ENCODE measurements around the gene PSMG2.
A peak's percentile ranks its signal among the peaks of the same experiment; 100 is the strongest.

PSMG2 gene, protein sequence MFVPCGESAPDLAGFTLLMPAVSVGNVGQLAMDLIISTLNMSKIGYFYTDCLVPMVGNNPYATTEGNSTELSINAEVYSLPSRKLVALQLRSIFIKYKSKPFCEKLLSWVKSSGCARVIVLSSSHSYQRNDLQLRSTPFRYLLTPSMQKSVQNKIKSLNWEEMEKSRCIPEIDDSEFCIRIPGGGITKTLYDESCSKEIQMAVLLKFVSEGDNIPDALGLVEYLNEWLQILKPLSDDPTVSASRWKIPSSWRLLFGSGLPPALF

DNA sequence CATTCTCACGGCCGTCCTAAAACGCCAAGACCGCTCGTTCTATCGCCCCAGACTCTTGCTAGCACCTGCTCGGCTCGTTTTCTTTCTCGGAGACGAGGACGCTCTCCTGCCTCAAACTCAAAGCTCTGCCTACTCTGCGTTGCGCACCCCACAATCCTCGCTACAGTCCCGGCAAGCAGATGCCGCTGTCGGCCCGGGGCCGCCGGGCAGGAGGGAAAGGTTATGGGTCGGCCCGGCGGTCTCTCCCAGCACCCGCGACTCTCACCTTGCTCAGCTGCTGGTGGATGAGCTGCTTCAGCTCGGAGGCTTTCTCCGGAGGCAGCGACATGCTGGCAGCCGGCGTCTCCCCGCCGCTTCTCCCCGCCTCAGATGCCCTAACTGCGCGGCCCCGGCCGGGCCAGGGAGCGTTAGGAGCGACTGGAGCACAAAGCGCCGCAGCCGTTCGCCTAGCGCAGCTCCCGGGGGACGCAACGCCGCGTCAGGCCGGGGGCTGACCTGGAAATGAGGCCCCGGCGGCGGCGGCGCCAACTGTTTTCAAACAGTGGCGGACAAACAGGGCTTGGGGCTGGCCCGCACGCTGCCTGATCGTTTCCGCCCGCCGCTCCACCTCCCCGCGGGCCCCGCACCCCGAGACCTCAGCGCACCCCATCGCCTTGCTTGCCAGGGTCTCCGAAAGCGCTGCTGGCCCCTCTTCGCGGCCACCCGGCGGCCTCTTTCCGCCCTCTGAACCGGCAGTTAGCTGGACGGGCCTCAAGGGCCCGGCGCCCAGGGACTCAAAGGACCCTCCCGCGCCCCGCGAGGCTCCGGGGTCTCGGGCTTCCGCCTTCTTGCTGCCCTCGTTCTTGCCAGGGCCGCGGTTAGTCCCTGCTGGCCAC is at the start of gene PSMG2, which contains the start of gene CEP76:
TSS of gene PSMG2 (plus strand) at position 822 of the 875 bp plus-strand sequence. CDS start 66 bp downstream, outside the sequence.
TSS of gene CEP76 (minus strand) at position 503 of the 875 bp plus-strand sequence. CDS start at position 328, 175 bp downstream.
- peak; percentile 95 for DNase-seq

DNA sequence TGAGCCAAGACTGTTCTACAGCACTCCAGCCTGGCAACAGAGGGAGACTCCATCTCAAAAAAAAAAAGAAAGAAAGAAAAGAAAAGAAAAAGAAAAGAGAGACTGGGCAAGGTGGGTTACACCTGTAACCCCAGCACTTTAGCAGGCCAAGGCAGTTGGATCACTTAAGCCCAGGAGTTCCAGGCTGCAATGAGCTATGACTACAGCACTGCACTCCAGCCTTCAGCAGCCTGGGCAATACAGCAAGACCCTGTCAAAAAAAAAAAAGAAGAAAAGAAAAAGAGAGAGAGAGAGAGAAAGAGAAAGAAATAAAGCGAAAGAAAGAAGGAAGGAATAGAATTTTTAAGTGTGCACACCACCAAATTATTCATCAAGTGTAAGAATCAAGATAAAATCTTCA is 47.9 kb upstream of the PSMG2 start:
- no peak for DNase-seq

DNA sequence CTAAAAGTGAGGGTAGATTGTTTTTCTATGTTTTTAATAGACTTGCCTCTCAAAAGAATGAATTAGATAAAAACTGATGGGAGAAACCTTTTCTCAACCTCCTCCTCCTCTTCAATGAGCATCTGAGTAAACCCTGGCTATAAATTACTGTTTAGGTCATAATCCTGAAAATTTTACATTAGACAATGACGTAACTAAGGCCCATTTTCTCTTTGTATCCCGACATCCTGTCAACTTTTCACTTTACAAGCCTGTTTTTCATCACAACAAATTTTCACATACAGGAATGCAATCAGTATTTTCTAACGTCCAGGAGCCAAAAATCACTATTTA is 46.3 kb upstream of the PSMG2 start:
- DNase-seq = no peak

DNA sequence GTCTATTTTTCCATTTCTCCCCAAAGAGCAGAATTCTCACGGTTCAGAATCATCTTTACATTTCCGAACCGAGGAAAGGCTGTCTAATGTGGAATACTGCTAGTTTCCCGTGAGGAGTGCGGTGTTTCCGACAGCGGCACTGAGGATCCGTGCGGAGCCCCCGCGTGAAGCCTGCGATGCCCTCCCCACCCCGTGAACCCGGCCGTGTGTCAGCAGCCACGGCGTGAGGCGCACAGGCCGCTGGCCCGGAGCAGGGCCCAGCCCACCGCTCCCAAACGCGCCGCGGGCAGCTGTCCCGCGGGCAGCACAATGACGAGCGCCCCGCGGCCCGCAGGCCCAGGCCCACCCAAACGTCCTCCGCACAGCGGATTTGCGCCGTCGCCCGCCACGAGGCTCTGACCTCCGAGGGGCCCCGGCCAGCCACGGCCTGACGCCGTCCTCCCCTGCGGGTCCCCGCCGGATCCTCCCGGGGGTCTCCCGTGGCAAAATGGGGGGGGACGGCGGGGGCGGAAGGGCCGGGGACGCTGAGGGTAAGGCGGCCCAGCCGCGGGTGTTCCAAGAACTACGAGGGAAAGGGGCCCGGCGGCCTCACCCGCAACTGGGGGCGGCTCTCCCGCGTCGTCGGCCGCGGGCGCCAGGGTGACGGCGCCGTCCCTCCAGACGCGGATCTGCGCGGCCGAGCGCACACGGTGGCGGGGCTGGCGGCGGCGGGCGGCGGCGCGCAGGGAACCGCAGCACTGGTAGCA is 45.7 kb upstream of the PSMG2 start:
- DNase-seq = peak; percentile 61

DNA sequence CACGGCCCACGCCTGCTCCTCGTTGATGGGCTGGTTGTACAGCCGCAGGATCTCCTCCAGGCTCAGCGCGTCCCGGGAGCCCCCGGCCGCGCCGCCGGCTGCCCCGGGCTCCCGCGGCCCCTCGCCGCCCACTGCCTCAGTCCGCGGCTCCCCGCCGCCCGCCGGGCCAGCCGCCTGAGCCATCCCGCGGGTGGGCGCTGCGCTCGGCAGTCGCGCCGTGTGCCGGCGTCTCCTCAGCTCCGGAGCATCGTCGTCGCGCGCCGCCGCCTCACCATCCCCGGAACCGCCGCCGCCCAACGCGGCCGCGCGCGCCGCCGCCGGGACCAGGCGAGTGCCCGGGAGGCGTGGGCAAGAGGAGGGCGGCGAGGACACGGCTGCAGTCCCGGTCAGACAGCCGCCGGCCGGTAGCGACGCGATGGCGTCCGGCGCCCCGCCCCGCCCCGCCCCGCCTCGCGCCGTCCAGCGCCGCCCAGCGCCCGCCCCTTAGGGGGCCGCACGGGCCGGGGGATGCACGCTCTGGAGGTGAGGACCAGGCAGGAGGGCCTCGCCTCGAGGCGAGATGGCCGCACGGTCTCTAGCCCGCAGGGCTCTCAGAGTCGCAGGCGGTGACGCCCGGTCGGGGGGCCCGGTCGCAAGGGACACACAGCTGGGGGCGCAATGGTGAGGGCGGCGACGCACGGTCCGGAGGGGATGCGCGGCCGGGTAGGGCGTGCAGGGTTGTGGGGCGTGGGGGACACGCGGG is 45.0 kb upstream of the PSMG2 start, which contains the start of gene SPIRE1:
TSS of gene SPIRE1 (minus strand) at position 424 of the 742 bp plus-strand sequence. CDS start at position 183, 241 bp downstream.
- DNase-seq = peak; percentile 74

DNA sequence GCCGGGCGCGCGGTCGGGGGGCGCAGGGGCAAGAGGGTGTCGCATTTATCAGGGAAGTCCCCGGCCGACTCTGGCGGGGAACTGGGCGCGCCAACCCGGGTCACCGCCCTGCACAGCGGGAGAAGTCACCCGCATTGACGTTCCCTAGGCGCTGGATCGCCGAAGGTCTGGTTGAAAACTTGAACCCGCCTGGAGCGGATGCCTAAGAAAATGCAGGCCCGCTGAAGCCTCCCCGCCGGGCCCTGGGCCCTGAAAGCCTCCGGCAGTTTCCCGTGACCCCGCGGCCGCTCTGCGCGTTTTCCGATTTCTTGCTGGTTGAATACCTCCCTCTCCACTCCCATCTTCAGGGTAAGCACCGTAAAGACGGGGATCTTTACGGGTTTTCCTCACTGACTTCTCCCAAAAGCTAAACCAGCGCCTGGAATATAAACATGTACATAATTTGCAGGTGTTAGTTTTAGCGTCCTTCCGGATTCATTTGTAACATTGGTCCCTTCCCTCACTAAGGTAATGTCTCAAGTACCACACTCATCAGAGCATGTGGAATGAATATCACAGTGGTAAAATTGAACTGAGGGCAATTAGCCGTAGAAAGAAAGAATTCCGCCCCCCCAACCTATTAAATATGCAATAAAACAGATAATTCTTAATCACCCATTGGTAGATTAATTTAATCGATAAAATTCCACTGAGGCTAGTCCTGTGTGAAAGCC is 44.3 kb upstream of the PSMG2 start:
- peak; percentile 64 for DNase-seq

DNA sequence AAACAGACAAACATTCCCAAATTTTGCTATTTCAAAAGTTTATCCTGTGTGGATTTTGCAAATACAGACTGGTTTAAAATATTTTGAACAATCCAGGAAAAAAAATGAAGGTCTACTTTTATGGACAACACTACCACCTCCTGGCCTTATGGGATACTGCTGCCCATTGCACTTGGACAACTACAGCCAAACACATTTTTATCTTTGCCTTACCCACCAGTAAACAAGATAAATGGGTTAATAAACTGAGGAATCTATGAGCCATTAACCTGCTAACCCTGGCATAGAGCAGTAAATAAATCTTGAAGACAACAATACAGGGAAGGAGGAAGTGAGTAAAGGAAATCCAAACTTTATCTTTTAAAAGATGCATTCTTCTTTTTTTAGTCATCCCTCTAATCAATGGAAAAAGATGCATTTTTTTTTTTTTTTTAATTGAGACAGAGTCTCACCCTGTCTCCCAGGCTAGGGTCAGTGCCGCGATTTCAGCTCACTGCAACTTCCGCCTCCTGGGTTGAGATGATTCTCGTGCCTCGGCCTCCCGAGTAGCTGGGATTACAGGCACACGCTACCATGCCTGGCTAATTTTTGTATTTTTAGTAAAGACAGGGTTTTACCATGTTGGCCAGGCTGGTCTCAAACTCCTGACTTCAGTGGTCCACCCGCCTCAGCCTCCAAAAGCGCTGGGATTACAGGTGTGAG is 42.8 kb upstream of the PSMG2 start:
- peak; percentile 75 for DNase-seq

DNA sequence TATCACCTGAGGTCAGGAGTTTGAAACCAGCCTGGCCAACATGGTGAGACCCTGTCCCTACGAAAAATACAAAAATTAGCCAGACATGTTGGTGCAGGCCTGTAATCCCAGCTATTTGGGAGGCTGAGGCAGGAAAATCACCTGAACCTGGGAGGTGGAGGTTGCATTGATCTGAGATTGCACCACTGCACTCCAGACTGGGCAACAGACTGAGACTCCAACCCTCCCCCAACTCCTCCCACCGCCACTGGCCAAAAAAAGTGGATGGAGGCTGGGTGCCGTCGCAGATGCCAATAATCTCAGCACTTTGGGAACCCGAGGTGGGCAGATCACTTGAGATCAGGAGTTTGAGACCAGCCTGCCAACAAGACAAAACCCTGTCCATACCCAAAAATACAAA is 34.8 kb upstream of the PSMG2 start:
- no peak for DNase-seq

DNA sequence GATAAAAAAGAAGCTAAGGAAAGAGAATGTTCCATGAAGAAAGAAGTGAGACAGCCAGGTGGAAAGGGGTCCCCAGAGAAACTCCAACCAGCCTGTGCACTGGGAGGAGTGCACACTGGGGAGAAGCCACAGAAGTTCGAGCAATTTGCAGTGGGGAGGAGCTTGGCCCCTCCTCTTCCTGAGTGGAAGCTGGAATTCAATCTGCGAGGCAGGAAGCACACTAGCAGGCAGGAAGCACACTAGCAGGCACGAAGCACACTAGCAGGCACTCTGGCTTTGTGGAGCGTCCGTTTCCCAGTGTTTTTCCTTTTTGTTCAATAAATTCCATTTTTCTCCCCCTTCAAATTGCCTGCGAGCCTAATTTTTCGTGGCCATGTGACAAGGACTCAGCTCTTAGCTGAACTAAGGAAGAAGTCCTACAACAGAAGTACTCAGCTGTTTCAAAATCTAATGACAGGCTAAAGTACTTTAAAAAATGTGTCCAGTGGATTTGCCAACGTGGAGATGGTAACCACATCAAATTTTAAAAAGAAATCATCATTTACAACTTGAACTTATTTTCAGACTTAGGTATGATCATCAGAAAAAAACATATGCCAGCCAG is 23.6 kb upstream of the PSMG2 start:
- no peak for DNase-seq

DNA sequence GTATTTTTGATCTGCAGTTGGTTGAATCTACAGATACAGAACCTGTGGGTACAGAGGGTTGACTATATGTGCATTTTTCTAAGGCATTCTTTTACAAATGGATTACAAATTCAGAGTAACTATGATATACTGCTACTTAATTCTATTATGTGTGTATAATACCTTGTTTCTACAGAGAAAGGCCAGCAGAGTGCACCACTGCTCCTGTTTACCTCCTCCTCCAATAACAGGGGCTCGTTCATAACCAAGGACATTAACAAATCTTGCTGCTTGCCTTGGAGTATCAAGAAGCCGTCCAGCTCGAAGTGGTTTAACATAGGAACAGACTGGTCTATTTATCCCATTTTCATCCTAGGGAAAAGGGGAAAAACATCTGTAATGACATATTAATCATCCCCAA is 16.7 kb upstream of the PSMG2 start:
- DNase-seq = no peak

DNA sequence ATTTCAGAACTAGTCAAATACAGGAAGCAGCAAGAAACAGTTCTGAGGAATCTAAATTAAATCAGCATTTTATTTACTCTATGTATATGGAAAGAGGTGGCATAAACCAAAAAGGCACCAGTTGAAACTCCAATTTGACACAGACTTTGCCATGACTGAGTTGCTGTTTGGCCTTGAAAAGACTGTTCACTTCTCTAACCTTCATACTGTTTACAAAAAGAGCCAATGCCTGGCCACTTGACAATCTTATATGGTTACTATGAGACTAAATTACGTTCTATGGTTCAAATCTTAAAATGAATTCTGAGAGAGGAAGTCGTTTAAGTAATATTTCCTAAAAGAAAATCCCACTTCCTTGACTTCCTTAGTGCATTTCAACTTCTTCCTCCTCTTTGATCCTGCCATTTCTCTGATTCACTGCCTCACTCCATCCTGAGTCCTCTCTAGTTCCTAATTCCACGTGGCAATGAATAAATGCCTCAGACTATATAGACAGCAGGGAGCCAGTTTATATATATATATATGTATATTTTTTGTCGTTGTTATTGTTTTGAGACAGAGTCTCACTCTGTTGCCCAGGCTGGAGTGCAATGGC is 13.5 kb upstream of the PSMG2 start:
- DNase-seq = no peak

DNA sequence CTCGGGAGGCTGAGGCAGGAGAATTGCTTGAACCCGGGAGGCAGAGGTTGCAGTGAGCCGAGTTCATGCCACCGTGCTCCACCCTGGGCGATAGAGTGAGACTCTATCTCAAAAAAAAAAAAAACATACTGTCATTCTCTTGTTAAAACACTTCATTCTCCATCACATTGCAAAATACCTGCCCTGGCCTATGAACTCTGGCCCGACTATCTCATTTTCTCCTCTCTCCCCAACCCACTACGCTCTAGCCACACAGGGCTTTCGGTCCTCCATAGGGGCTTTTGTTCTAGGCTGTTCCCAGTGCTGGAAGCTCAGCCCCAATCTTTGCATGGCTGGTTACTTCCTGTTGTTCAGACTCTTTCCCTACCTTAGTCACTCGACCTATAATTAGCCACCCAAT is 10.6 kb upstream of the PSMG2 start:
- DNase-seq = no peak

DNA sequence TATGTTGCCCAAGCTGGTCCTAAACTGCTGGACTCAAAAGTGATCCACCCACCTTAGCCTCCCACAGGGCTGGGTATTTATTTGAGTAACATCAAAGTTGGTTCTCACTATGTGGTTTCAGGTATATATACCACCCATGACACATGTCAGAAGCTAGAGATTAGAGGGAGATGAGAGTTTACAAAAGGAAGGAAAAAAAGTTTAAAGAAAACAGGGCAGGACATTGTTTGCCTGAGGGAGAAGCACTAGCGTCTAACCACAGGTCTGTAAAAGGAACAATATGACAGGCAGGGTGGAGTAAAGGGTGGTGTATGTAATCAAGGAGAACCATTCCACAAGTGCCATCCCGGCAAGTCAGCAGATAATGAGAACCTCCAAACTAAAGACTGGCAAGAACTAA is 8.8 kb upstream of the PSMG2 start:
- DNase-seq = no peak

DNA sequence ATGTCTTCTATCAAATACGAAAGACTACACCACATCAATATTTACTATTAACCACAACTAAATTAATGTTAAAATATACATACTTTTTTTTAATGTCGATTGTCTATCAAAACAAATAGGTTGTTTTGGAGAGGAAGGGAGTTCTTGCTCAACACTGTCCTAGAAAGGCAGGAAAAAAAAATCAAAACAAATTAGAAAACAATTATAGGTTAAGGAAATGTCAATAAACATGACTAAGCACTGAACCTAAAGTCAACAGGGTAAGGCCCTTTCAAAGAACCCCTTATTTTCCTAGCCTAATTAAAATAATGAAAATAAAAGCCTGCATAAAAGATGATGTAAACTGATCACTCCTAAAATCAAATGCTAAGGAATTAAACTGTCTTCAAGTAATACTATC is 3.1 kb upstream of the PSMG2 start:
- no peak for DNase-seq

DNA sequence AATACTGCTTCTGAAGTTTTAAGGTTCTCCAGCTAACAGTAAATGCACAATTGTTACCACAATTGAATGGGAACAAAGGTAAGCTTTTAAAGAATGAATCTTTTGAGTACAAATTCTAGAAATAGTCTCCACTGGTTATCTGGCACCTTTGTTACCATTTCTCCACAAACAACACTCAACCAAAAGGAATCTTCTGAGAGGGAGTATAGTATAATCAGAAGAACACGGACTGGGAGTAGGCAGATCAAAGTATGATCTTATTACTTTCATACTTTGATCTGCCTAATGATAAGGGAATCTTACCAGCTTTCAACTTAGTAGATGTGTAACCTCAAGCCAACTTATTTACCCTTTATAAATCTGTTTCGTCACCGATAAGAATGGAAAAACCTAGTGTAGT is 1.7 kb upstream of the PSMG2 start:
- DNase-seq = no peak

DNA sequence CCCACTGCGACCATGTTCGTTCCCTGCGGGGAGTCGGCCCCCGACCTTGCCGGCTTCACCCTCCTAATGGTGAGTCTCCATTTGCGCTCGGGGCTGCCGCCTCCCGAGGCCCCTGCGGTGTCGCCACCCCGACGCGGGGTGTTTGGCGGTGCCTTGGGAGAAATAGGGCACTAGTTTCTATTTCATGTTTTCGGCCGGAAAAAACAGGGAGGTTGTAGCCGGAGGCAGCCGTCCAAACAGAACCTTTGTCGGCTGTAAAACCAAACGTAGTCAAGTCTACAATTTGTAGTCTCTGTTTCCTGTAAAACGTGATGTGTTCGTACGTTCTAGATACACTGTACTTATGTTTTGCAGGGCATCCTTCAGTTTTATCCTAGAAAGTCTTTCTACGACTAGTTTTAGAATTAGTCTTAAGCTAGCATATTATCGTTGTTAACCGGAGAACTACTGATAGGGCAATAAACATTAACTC is 290 bp downstream of the PSMG2 start:
- no peak for DNase-seq

DNA sequence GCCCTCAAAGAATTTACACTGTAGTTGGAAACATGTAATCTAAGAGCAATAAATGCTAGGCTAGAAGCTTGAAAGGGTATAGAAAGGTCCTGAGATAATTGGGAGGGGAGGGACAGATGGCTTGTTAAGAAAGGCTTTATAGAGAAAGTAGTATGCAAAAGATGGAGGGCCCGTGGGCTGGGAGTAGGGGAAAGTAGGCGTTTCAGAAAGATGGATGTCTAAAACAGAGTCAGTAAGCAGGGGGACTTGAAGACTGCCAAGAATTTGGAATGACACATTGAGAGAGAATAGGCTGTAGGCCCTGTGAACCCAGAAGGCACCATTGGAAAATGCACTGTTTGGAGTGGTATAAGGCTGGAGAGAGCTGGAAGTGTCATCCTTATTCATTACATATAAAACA is 822 bp downstream of the PSMG2 start:
- peak; percentile 13 for DNase-seq

DNA sequence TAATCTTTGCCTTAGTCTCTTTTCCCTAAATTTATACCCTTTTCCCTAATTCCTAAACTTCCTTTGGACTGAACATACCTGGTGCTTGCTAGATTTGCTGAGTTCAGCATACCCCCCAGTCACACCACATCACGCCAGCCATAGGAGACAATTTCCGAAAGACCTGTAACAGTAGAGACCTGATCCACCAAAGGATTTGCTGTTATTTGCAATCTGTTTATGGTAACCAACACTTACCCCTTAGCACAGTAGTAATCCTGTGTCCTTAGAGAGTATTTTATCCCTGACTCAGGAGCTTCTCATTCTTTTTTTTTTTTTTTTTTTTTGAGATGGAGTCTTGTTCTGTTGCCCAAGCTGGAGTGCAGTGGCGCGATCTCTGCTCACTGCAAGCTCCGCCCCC is 8.6 kb downstream of the PSMG2 start:
- DNase-seq = no peak

DNA sequence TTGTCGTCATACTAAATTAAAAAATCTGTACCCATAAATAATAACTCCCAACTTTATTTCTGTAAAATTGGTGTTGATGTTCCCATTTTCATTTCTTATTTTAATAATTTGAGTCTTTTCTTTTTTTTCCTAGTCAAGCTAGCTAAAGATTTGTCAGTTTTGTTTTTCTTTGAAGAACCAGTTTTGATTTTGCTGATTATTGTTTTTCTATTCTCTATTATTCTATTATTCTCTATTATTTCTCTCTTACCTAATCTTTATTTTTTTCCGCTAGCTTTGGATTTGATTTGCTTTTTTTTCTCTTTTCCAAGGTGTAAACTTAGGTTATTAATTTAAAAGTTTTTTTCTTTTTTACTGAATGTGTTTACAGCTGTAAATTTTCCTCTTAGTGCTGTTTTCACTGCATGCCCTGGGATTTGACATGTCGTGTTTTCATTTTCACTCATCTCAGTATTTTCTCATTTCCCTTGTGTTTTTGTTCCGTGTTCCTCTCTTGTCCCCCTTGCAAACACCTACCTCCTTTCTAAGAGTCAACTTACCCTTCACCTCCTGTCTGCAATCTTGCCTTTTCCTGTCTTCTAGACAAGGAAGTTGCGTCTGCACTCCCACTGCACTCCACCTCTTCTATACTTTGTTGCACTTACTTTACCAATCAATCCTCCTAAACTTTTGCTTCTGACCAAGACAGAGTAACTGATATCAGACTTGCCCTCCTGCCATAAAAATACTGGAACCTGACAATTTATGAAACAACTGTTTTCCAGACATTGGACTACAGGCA is 18.8 kb downstream of the PSMG2 start:
- DNase-seq = no peak

DNA sequence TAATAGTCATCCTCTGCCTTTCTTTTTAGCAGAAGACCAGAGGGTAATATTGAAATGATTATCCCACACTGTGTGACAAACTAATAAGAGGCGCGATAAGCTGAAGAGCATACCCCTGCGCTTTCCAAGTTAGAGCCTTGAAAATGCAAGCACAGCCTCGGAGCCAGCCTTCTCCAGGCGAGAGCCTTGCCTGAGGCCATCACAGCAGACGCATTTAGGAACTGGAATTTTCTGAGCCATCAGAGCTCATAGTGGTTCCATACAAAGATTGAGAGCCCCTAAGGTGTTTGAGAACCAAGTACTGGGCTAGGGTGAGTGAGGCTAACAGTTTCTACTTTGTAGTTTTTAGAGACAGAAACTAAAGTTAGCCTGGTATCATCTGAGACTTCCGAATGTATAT is 19.9 kb downstream of the PSMG2 start:
- DNase-seq = no peak
